NCI-H187 (cell line): ENCODE data around the gene TRIL.

ENCODE experiments used
- DNase-seq, 2 experiments: peaks; one replicate each; lab custom pipeline; 2025; lab: John Stamatoyannopoulos, UW

Gene TRIL

DNA sequence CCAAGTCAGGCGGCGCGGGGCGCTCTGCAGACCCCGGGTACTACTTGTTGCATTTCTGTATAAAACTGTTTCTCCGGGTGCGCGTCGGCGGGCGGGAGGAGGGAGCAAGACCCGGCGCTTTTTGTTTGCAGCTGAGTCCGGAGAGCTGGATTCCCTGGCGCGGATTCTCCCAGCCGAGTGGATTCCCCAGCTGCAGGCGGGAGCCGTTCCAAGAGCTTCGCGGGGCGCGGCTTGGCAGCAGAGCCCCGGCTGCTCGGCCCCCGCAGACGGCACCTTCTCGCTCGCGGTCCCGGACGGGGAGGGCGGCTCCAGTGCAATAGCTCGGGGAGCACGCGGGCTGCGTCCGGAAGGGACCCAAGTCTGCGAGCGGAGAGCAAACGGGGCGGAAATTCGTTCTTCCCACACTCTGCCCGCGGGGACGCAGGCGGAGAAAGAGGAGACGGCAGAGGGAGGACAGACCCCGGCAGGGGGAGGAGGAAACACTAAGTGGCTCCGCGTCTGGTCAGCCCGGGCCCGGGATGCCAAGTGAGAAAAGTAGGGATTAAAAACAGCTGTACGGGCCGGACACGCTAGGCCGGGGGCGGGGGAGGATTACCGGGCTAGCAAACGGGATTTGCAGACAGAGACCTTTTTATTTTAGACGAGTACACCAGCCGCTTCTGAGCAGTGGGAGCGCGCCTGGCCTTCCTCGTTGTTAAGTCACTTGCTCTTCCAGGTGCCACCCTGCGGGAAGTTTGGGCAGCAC lies at the start of gene TRIL:
Gene TRIL (minus strand): TSS at position 96 of the 745 bp plus-strand sequence. CDS start 284 bp downstream, outside the sequence.
- no peak for DNase-seq

- no peak for DNase-seq
These were observed 49.0 kb upstream of the TRIL start for GRCh38 chr7:29007127-29007526.

GRCh38 chr7:29005829-29006228 lies 47.7 kb upstream of the TRIL start:
- DNase-seq: no peak

DNA sequence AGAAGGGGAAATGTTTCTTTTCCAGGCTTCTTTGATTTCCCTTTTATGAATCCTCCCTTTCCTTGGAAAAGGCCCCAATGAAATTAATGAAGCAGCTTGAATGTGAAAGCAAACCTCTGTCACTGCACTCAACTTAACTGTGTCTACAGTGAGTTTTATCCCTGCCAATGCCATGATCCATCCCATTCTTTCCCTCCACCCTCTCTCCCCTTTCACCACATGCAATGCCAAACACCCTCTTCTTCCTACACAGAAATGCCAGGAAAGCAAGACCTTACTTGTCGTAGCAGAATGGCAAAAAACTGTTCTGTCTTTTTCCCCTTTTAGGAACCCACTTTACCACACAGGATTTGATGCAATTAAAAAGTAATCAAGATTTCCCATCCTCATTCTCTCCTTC lies 47.3 kb upstream of the TRIL start:
- no peak for DNase-seq

- no peak for DNase-seq
These were observed 45.6 kb upstream of the TRIL start for GRCh38 chr7:29003703-29004102.

- DNase-seq: no peak
These were observed 42.6 kb upstream of the TRIL start for GRCh38 chr7:29000717-29001076.

- no peak for DNase-seq
These were observed 42.0 kb upstream of the TRIL start for GRCh38 chr7:28999895-29000716.

DNA sequence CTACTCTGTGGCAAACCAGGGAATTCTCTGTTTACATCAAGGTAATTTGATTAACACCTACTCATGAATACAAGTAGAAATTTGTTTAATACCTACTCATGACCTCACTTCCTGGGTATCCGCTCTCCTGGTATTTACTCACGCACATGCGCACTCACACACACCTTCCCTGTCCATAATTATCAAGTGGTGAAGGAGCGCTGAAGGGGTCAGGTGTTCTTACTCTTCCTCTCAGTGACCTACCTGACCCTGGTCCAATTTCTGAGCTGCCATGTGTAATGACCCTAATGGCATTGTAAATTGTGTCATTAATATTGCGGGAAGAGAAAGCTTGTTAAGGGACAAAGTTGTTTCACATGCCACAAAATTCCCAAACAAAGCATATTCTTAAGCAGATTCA lies 41.3 kb upstream of the TRIL start:
- no peak for DNase-seq

GRCh38 chr7:28998105-28998504 lies 40.0 kb upstream of the TRIL start:
- peak in 1 of 2 experiments; percentile 35 for DNase-seq

DNA sequence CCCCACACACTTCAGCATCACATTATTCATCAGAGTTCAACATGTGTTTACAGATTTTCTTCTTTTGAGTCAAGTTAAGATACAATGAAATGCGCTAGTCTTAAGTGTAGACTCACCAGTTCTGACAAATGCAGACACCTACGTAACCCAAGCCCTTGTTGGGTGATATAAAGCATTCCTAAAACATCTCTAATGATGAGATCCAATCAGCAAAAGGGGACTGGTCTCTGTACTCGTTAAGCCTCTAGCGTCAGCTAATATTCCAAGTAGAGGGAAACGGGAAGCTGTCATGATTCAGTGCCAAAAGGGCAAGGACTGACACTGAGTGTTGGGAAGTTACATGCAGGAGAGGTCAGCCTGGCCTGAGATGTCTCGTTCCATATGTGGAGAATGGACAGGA lies 38.7 kb upstream of the TRIL start:
- DNase-seq: no peak

- no peak for DNase-seq
These were observed 35.2 kb upstream of the TRIL start for GRCh38 chr7:28993371-28993770.

DNA sequence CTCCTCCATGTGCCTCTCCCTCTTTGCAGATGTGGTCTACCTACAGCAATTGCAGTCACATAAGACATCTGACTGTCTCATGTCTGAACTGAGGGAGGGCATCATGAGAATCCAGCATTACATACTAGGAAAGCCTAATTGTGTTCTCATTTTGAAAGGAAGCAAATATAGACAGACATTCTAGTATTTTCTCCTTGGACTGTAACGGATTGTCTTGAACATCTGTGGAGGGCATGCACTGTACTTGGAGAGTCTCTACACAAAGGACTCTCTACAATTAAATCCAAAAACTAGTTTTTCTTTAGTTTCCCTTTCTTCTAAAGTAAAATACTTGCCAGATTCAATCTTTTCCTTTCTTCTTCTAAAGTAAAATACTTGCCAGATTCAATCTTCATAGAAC lies 34.7 kb upstream of the TRIL start:
- no peak for DNase-seq

GRCh38 chr7:28990200-28990960 lies 32.2 kb upstream of the TRIL start:
- no peak for DNase-seq

DNA sequence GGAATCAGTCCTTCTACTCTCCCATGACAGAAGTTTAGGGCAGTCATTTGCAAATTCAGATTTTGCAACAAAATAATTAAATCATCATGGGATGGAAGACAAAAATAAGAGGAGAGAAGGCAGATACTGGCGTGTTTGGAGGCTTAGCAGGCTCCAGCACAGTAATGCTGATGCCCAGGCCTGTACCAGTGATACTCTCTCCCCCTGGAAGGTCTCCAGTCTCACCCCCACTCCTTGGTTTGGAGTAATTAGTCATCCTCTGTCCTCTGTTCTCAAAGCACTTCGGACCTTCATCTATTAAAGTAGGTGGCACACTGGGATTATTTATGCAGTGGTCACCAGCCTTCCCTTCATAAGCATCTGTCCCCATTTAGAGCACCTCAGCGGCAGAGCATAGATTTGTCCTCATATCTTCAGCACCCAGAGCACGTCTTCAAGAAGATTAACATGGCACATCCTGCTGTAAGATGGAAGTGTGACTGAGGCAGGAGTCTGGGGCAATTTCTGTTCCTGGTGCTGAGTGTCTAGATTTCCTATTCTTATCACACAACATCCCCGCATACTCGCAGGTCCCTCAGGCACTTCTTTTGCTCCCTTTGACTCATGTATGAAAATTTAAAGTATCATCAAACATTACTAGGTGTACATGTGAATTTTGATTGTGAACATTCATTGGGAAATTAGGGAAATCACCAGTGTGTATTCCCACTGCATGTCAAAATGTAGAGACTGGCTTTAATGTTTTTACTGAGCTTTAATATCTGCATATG lies 31.3 kb upstream of the TRIL start:
- DNase-seq: no peak

GRCh38 chr7:28988810-28989209 lies 30.7 kb upstream of the TRIL start:
- DNase-seq: no peak

DNA sequence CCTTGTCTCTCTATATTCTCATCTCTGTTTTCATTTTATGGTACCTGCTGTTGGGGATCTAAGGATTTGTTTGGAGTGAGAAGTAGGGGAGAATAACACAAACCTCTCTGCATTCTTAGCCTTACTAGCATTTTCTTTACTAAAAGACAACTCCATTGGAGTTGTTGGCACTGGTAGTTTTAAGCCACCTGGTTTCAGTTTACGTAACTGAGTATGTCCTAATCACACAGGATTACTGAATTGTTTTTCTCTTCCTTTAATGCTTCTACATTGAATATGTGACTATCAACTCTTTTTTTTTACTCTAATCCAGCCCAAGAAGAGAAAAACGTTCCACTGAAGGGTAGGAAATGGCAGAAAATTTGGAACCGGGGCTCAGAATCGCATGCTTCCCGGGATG lies 30.0 kb upstream of the TRIL start:
- no peak for DNase-seq

DNA sequence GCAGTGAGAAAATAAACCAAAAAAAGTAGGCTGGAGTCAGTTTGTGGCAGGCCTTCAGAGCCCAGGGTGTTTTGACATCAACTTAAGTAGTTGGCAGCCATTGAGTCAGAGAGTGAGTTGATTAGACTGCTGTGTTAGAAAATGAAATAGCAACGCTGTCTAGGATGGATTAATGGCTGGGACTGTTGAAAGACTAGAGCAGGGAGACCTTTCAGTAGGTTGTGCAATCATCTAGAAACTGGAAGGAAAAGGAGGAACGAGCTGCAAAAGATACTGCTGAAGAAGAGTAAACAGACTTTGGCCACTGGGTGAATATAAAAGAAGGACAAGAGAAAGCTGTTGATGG lies 28.6 kb upstream of the TRIL start:
- DNase-seq: no peak

- DNase-seq: no peak
These were observed 28.1 kb upstream of the TRIL start for GRCh38 chr7:28986028-28986764.

DNA sequence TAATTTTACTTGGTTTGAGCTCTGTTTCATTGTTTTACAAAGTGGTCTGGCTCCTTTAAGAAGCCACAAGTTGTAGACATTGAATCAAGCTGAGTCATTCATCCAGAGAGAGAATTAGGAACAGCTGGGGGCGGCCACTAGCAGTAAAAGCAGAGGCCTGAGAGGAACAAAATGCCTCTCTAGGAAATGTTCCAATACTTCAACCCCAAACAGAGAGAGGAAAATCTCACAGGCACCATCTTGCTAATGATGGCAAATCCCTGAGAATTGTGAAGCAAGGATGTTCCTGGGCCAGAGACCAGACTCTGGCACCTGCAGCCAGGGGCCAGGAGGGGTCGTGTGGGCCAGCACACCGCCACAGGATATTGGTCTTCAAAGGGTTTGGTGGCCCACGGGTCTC lies 26.5 kb upstream of the TRIL start:
- DNase-seq: peak in 1 of 2 experiments; percentile 8

DNA sequence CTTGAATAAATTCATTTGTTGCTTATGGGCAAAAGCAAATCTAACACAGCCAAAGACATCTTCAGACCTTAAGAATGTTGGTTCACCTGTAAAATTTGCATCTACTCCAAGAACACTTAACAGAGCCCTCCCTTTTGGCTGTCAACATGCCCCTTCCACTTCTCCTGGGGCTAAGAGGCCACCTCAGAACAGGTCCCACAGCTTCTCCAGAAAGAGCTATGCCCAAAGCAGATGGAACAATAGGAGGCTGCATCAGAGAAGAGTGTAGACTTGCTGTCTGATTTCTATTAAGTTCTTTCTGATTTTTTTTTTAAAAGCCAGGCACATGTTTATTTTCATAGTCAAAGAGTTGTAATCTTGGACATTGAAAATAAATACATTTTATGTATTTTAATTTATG lies 26.1 kb upstream of the TRIL start:
- DNase-seq: no peak
